D721Med (cell line): ENCODE data around the gene LAMP1.
"Not testable (repeated sequence)": the region's sequence is repeated elsewhere in the genome, so short reads cannot be mapped to it uniquely, and the experiment has no call there.

Experiments used
- DNase-seq: peaks from one replicate; pipeline ENCODE4 v3.0.0; 2011; ENCODE audit warnings: low spot score; ENCODE audit not compliant: insufficient read length
- FAIRE-seq: peaks from 2 replicates; lab custom pipeline; 2011; peaks lifted over from hg19 to GRCh38; lab: Jason Lieb, UNC
- TF ChIP-seq, protein P1 (sequence below): IDR thresholded peaks from 2 replicates; pipeline ENCODE4 v1.5.1; 2012; ENCODE audit warnings: mild to moderate bottlenecking, control low read depth; ENCODE audit not compliant: insufficient read depth; ENCODE audit errors: missing control alignments

Gene LAMP1, protein sequence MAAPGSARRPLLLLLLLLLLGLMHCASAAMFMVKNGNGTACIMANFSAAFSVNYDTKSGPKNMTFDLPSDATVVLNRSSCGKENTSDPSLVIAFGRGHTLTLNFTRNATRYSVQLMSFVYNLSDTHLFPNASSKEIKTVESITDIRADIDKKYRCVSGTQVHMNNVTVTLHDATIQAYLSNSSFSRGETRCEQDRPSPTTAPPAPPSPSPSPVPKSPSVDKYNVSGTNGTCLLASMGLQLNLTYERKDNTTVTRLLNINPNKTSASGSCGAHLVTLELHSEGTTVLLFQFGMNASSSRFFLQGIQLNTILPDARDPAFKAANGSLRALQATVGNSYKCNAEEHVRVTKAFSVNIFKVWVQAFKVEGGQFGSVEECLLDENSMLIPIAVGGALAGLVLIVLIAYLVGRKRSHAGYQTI

DNA sequence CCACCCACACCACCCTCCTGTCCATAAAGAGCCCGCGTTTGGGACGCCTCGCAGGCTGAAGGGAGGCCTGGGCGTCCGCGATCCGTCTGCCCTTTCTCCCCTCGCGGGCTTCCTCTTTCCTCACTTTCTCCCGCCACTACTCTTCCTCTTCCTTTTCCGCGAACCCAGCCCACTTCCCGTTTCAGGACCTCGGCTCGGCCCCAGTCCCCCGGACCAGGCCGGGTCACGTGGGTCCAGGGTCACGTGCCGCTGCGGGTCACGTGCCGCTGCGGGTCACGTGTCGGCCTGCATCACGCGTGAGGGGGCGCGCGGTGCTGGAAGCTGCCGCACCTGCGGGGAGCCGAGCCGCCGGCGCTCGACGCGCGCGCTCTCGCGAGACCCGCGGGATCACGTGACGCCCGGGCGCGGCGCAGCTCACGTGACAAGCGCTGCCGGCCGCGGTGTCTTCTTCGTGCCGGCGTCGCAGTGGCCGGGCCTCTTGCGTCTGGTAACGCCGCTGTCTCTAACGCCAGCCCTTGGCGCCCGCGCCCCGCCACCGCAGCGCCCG, at the start of gene LAMP1:
TSS of gene LAMP1 (plus strand) at position 417 of the 547 bp plus-strand sequence. CDS start 196 bp downstream, outside the sequence.
- TF ChIP-seq, protein P1, sequence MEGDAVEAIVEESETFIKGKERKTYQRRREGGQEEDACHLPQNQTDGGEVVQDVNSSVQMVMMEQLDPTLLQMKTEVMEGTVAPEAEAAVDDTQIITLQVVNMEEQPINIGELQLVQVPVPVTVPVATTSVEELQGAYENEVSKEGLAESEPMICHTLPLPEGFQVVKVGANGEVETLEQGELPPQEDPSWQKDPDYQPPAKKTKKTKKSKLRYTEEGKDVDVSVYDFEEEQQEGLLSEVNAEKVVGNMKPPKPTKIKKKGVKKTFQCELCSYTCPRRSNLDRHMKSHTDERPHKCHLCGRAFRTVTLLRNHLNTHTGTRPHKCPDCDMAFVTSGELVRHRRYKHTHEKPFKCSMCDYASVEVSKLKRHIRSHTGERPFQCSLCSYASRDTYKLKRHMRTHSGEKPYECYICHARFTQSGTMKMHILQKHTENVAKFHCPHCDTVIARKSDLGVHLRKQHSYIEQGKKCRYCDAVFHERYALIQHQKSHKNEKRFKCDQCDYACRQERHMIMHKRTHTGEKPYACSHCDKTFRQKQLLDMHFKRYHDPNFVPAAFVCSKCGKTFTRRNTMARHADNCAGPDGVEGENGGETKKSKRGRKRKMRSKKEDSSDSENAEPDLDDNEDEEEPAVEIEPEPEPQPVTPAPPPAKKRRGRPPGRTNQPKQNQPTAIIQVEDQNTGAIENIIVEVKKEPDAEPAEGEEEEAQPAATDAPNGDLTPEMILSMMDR: no peak
- FAIRE-seq: no peak
- DNase-seq: peak; percentile 98

DNA sequence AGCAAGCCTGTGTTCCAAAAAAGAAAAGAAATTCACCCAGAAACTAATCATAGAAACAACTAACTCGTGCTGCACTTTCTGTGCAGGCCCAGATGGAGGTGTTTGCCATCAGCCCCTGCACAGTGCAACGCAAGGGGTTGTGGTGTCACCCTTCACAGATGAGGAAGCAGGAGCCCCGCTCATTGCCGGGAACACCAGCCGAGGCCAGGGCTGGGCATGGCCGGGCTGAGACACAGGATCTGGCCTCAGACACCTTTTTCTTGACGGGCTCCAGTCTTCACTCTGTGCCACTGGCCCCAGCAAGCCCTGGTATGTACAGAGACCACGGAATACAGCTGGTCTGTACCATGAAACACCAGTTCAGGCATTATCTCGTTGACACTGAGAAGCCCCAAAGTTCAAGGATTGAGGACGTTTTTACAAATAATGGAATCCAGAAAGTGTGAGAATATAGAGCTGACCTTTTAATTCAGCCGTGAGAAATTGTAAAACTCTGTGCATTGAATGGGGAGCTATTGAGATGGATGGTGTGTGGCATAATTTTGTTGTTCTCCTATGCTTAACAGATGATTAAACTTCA, 44.4 kb upstream of the LAMP1 start:
- no peak for DNase-seq

DNA sequence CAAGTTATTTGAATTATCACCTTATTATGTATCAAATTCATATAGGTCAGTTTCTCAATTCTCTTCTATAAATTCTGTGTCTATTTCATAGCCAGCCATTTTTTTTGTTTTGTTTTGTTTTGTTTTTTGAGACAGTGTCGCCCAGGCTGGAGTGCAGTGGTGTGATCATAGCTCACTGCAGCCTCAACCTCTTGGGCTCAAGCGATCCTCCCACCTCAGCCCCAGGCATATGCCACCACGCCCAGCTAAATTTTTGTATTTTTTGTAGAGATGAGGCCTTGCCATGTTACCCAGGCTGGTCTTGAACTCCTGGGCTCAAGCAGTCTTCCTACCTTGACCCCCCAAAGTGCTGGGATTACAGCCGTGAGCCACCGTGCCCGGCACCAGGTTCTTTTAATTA, 39.1 kb upstream of the LAMP1 start:
- DNase-seq, FAIRE-seq: not testable (repeated sequence)

More for the DNA sequence above, 44.4 kb upstream of the LAMP1 start:
- TF ChIP-seq, protein P1: no peak
- no peak for FAIRE-seq

DNA sequence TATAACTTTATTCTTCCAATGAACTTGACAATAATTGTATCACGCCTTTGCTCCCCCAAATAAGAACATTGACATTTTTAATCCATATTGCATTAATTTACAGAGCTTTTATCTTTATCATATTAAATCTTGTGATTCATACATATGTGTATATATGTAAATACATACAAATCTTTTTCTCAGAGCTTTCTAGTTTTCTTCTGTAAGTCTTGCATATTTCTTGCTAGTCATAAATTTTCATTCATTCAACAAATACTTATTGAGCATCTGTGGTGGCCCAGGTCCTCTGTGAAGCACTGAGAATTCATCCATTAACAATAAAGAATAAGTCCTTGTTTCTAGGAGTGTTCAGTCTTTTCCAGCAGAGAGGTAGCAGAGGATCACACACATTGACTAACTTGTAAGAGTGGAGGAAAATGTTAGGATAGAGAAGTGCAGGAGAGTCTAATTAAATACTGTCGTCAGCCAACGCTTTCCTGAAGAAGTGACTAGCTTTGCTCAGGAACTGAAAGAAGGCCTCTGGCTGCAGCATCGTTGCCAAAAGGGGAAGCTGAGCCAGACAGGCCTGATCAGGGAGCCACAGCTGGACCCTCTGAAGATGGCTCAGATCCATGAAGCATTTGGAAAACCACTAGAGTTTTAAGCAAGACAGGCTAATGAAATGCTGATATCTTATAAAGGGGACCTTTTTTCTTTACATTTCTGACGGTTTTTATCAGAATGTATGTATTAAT, 38.6 kb upstream of the LAMP1 start:
- no peak for FAIRE-seq
- DNase-seq: no peak

DNA sequence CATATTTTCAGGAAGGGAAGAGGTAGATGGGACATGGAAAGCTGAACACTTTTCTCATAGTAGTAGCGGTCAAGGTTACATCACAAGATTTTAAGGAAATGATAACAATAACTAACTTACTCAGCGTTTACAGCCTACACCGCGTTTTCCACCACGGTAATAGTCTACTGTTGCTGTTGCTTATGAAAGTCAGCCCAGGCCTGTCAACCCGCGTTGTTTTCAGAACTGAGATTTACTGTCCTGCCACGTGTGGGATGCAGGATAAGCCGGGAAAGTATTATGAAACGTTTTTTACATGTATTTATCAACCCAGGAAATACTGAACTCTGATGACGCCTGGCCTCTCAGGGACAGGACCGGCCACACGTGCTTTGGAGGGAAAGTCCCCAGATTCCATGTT, 36.0 kb upstream of the LAMP1 start:
- TF ChIP-seq, protein P1: no peak
- FAIRE-seq (no peak), DNase-seq (no peak)

More for the DNA sequence above, 38.6 kb upstream of the LAMP1 start:
- TF ChIP-seq, protein P1: no peak

DNA sequence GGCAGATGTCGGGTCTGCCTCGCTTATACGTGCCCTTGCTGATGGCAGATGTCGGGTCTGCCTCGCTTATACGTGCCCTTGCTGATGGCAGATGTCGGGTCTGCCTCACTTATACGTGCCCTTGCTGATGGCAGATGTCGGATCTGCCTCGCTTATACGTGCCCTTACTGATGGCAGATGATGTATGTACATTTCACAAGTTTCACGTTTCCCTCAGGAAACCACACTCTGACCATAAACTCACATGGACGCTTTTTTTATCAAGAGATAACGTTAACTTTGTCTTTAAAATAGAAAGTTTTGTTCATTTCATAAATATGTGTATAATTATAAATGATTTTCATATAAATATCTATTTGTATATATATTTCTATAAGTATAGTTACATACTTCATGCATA, 34.0 kb upstream of the LAMP1 start:
- not testable (repeated sequence) for FAIRE-seq, DNase-seq

DNA sequence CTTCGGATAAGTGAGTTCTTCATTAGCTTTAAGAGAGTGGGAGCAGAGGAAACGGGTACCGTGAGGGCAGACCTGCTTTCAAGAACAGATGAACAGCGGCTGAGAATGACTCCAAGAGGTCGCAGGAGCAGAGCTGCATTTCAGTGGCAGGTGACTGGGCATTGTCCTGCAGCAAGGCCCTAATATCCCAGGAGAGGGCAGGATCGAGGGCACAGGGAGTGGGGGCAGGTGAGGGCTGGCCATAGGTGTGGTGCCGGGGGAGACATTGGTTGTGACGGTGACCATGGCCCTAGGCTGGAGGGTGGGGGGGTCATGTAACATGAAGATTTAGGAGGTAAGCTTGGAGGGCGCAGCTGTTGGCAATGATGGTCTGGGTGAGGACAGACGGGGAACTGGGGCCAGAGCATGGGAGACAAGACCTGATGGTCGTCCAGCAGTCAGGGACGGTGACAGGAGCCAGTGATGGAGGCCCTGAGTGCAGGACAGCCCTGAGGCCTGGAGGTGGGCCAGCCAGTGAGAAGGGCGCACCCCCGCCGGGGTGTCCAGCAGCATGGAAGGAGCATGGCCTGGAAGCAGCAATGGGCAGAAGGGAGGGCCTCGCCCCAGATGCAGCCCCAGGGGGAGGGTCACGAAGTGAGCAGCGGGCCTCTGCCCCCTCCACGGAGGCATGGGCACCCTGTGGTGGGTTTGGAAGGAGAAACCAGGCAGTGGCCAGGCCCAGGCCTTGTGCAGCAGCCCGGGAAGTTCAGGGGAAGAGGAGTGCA, 29.2 kb upstream of the LAMP1 start:
- TF ChIP-seq, protein P1: no peak
- FAIRE-seq: no peak

More for the DNA sequence above, 29.2 kb upstream of the LAMP1 start:
- no peak for DNase-seq
